Gastroesophageal sphincter (tissue), 4 donors: ENCODE data around the gene ST7. TPM values are rescaled to one million over a fixed set of nuclear protein-coding genes. Genes with fewer than 3 reads are reported as not detected.

Experiments used
- ATAC-seq: fragments of 150-250 bp; one replicate; pipeline ENCODE4 v1.9.1; 2016; ENCODE audit warnings: mild to moderate bottlenecking, moderate library complexity
- H3K27ac ChIP-seq, 4 donors: fragments of 200-600 bp; sonication (generic) in 3 of 4; 1 replicate in 3 of 4; 2 replicates in 1 of 4; pipeline ENCODE4 v1.5.1; 2016 to 2019
- H3K27me3 ChIP-seq: fragments of 200-600 bp; sonication (generic); one replicate; pipeline ENCODE4 v1.5.1; 2019
- H3K36me3 ChIP-seq, 2 donors: fragments of 200-600 bp; sonication (generic); one replicate each; pipeline ENCODE4 v1.5.1; 2019; ENCODE audit warnings: control low read depth in 1 of 2
- H3K4me1 ChIP-seq, 3 donors: fragments of 200-600 bp; sonication (generic); 1 replicate in 2 of 3; 2 replicates in 1 of 3; pipeline ENCODE4 v1.5.1; 2016 to 2019; ENCODE audit warnings: control low read depth in 2 of 3
- H3K4me3 ChIP-seq, 2 donors: fragments of 200-600 bp; sonication (generic); one replicate each; pipeline ENCODE4 v1.5.1; 2019; ENCODE audit warnings: mild to moderate bottlenecking in 1 of 2, moderate library complexity in 1 of 2
- H3K9me3 ChIP-seq, 3 donors: fragments of 200-600 bp; sonication (generic); one replicate each; pipeline ENCODE4 v1.5.1; 2017 to 2019; ENCODE audit warnings: control low read depth in 2 of 3
- EP300 ChIP-seq: sonication (generic); formaldehyde crosslinking; IDR thresholded peaks from one replicate; pipeline ENCODE4 v1.6.1; 2017; ENCODE audit warnings: antibody characterized with exemption, mild to moderate bottlenecking
- POLR2A ChIP-seq, 2 donors: fragments of 450-650 bp; IDR thresholded peaks; one replicate each; pipeline ENCODE4 v1.6.1; 2017; ENCODE audit warnings: antibody characterized with exemption in 2 of 2, mild to moderate bottlenecking in 2 of 2, moderate library complexity in 1 of 2
- POLR2AphosphoS5 ChIP-seq: sonication (generic); formaldehyde crosslinking; IDR thresholded peaks from one replicate; pipeline ENCODE4 v1.6.1; 2017; ENCODE audit warnings: antibody characterized with exemption
- WGBS, 2 donors: methylation state at CpG; one replicate each; pipeline ENCODE4 v1.1.5; 2018; ENCODE audit warnings: low coverage in 1 of 2; 5-methylcytosine and 5-hydroxymethylcytosine counted together
- total RNA-seq, 4 donors: library from RNA; depleted of rRNA; stranded (reverse); fragments of >200 nt; gene quantifications; one replicate each; pipeline ENCODE4 v1.1.0, GENCODE V29; 2016
- TF ChIP-seq, protein P1 (sequence below), 4 experiments: fragments of 200-600 bp in 2 of 4; fragments of 450-650 bp in 2 of 4; sonication (generic) in 1 of 4; IDR thresholded peaks; one replicate each; pipeline ENCODE4 v1.5.1; 2017 to 2019; ENCODE audit warnings: antibody characterized with exemption in 4 of 4, mild to moderate bottlenecking in 2 of 4, moderate library complexity in 2 of 4

The ST7 gene
- total RNA-seq, 4 donors from 2014 or later, result 19.1 to 43.9 (median 24.2) TPM

DNA sequence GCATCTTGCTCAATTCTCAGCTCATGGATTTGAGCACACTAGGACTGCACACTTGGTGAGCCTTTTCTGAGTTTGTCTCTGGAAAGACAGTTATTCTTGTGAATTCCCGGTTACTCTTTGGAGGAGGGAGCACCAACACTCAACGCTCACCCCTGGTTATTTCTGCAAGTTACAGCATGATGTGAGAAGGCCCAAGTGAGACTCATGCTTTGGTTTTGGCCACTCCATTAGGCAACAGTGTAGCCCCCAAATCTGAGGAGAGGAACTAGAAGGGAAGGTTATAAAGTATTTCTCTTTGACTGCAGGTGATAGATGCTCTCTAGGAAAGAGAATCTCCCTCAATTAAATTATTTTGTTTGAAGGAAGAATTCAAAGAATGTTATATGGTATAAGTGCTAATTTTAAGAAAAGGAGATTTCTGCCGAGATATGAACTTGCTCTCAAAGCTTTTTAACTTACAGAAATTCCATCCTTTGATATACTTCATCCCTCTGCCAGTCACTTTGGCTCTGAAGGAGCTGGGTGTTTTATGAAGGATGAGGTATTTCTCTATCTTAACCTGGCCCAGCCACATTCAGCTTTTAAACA is 186.2 kb downstream of the ST7 start:
- TF ChIP-seq POLR2A (IDR thresholded peaks at IDR 0.05) (no peak), POLR2AphosphoS5 (no peak), EP300 (no peak)
- TF ChIP-seq, protein P1, sequence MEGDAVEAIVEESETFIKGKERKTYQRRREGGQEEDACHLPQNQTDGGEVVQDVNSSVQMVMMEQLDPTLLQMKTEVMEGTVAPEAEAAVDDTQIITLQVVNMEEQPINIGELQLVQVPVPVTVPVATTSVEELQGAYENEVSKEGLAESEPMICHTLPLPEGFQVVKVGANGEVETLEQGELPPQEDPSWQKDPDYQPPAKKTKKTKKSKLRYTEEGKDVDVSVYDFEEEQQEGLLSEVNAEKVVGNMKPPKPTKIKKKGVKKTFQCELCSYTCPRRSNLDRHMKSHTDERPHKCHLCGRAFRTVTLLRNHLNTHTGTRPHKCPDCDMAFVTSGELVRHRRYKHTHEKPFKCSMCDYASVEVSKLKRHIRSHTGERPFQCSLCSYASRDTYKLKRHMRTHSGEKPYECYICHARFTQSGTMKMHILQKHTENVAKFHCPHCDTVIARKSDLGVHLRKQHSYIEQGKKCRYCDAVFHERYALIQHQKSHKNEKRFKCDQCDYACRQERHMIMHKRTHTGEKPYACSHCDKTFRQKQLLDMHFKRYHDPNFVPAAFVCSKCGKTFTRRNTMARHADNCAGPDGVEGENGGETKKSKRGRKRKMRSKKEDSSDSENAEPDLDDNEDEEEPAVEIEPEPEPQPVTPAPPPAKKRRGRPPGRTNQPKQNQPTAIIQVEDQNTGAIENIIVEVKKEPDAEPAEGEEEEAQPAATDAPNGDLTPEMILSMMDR (IDR thresholded peaks at IDR 0.05), result no peak
- Histone ChIP-seq H3K36me3 (peaks cover 0 to 69% of the 10 kb centered on the region in 2 donors), H3K4me3 (no peak overlapping the region), H3K27me3 (no peaks in the 10 kb centered on the region), H3K9me3 (no peaks in the 10 kb centered on the region), H3K4me1 (no peaks in the 10 kb centered on the region), H3K27ac (no peak overlapping the region)
- WGBS, 2 donors, result 81 to 100% methylated on average over 2 to 3 of the region's 3 CpGs
- no peak for ATAC-seq

DNA sequence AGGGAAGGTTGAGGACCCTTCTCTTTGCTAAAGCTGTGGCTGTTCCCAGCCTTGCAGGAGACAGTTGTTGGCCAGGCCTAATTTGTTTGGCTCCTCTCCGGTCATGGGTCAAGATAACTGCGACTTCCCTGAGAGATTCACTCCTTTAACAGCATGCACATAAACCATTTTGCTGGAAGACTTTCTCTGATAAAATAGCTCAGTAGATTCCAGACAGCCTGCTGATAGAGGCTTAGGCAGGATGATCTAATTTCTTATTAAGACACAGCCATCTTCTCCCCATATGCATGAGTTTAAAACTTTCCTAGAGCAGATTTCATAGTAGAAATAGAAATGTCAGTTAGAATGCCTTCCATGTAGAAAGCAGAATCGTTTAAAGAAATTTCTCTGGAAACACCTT is 187.6 kb downstream of the ST7 start:
- ATAC-seq, result no peak
- no peak for TF ChIP-seq EP300
- TF ChIP-seq POLR2AphosphoS5, result no peak
- TF ChIP-seq, protein P1 (IDR thresholded peaks at IDR 0.05), result no peak
- no peak for TF ChIP-seq POLR2A (IDR thresholded peaks at IDR 0.05)
- WGBS, 2 donors, result 63 to 100% methylated on average over 1 to 3 of the region's 3 CpGs
- Histone ChIP-seq H3K27me3 (no peaks in the 10 kb centered on the region), H3K4me3 (no peak overlapping the region), H3K36me3 (peaks cover 0 to 61% of the 10 kb centered on the region in 2 donors), H3K4me1 (no peaks in the 10 kb centered on the region), H3K9me3 (no peaks in the 10 kb centered on the region), H3K27ac (no peak overlapping the region)

DNA sequence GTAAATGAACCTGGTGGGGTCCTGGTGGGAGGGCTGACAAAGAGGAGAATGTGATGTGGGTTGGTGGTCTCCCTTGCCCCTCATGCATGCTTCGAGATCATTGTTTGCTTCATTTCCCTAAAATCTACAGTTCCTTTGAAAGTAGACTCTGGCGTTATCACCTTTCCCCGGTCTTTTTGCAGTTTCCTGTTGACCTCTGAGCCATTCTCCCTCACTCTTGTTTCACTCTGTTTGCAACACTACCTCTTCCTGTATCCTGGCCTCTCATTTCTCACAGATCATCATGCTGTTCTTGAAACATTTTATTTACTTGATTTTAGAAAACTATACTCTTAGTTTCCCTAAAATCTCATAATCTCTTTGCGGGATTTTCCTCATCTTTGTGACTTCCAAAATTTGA is 189.8 kb downstream of the ST7 start:
- Histone ChIP-seq H3K27me3 (no peaks in the 10 kb centered on the region), H3K27ac (no peak overlapping the region), H3K4me3 (no peak overlapping the region), H3K36me3 (peaks cover 0 to 47% of the 10 kb centered on the region in 2 donors), H3K9me3 (no peaks in the 10 kb centered on the region), H3K4me1 (no peaks in the 10 kb centered on the region)
- TF ChIP-seq EP300, result no peak
- TF ChIP-seq POLR2AphosphoS5, result no peak
- TF ChIP-seq POLR2A (IDR thresholded peaks at IDR 0.05), result no peak
- TF ChIP-seq, protein P1 (IDR thresholded peaks at IDR 0.05), result no peak
- 66 to 75% methylated on average over 4 of the region's 4 CpGs for WGBS, 2 donors
- ATAC-seq, result no peak

DNA sequence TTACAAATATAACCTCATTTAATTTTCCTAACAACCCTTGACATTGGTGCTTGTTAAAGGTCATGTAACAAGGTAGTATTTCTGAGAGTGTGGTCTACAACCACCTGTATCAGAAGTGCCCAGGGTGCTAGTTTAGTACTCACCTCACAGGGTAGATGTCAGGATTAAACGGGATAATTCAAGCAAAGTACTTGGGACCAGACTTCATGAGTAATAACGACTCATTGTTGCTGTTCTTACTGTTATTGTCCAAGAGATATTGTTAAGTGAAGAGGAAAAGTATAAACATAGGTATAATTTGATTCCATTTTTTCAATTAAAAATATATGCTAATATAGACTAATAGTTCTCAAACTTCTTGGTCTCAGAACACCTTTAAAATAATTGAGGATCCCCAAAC is 190.3 kb downstream of the ST7 start:
- WGBS, 2 donors, result 81 to 90% methylated on average over 2 of the region's 2 CpGs
- Histone ChIP-seq H3K9me3 (no peaks in the 10 kb centered on the region), H3K4me3 (no peak overlapping the region), H3K36me3 (peaks cover 0 to 41% of the 10 kb centered on the region in 2 donors), H3K27me3 (no peaks in the 10 kb centered on the region), H3K4me1 (no peaks in the 10 kb centered on the region), H3K27ac (no peak overlapping the region)
- ATAC-seq, result no peak
- no peak for TF ChIP-seq POLR2A (IDR thresholded peaks at IDR 0.05)
- TF ChIP-seq, protein P1 (IDR thresholded peaks at IDR 0.05), result no peak
- no peak for TF ChIP-seq EP300

DNA sequence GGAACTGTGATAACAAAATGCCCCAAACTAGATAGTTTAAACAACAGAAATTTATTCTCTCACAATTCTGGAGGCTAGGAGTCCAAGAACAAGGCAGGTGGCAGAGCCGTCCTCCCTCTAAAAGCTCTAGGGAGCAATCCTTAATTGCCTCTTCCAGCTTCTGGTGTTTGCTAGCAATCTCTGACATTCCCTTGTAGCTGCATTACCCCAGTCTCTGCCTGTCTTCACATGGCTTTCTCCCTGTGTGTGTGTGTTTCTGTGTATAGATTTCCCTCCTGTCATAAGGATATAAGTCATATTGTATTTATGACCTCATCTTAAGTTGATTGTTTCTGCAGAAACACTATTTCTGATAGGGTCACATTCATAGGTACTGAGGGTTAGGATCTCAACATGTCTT is 192.0 kb downstream of the ST7 start:
- H3K4me1 ChIP-seq, result no peaks in the 10 kb centered on the region
- H3K27ac ChIP-seq, result no peak overlapping the region
- H3K9me3 ChIP-seq, result no peaks in the 10 kb centered on the region
- ATAC-seq, result no peak
- no peaks in the 10 kb centered on the region for H3K27me3 ChIP-seq
- peaks cover 0 to 28% of the 10 kb centered on the region in 2 donors for H3K36me3 ChIP-seq
- no peak for TF ChIP-seq POLR2A (IDR thresholded peaks at IDR 0.05)
- no peak for TF ChIP-seq POLR2AphosphoS5
- TF ChIP-seq EP300, result no peak
- TF ChIP-seq, protein P1 (IDR thresholded peaks at IDR 0.05), result no peak
- no peak overlapping the region for H3K4me3 ChIP-seq
- 85 to 89% methylated on average over 1 of the region's 1 CpG for WGBS, 2 donors
